SK-N-SH treated with all-trans-retinoic acid at 6 μM for 48 hours (cell line): Measurements from ENCODE around the gene TMEM184A.

Experiments
- ATAC-seq: fragments of 200-7000 bp; cut with Tn5 transposase; 3 replicates; pipeline ENCODE4 v1.9.1; 2020; ENCODE audit warnings: mild to moderate bottlenecking, moderate library complexity
- ARNTL ChIP-seq: fragments of 450-650 bp; formaldehyde crosslinking; IDR thresholded peaks from 2 replicates; pipeline ENCODE4 v1.5.0; 2020; ENCODE audit warnings: low read depth, mild to moderate bottlenecking, moderate library complexity, borderline replicate concordance
- CSDC2 ChIP-seq: fragments of 250-450 bp; sonication (Bioruptor Pico); IDR thresholded peaks from 2 replicates; pipeline ENCODE4 v1.5.0; 2020; ENCODE audit warnings: mild to moderate bottlenecking, moderate library complexity
- GLIS3 ChIP-seq: fragments of 250-450 bp; sonication (Bioruptor Pico); IDR thresholded peaks from 2 replicates; pipeline ENCODE4 v1.5.0; 2020; ENCODE audit warnings: mild to moderate bottlenecking, moderate library complexity
- ISL1 ChIP-seq: fragments of 250-450 bp; sonication (Bioruptor Pico); IDR thresholded peaks from 2 replicates; pipeline ENCODE4 v2.1.2; 2022; ENCODE audit warnings: mild to moderate bottlenecking, moderate library complexity
- OSR1 ChIP-seq: fragments of 250-450 bp; sonication (Bioruptor Pico); IDR thresholded peaks from 2 replicates; pipeline ENCODE4 v1.8.0; 2022; ENCODE audit warnings: moderate library complexity, mild to moderate bottlenecking, inconsistent platforms
- PPARA ChIP-seq: fragments of 250-450 bp; sonication (Bioruptor Pico); IDR thresholded peaks from 2 replicates; pipeline ENCODE4 v1.5.0; 2020; ENCODE audit warnings: mild to moderate bottlenecking, borderline replicate concordance
- RARB ChIP-seq: fragments of 250-450 bp; sonication (Bioruptor Pico); IDR thresholded peaks from 2 replicates; pipeline ENCODE4 v1.8.0; 2021; ENCODE audit warnings: mild to moderate bottlenecking, moderate library complexity
- SNAI2 ChIP-seq: fragments of 250-450 bp; sonication (Bioruptor Pico); IDR thresholded peaks from 2 replicates; pipeline ENCODE4 v1.5.0; 2020; ENCODE audit warnings: mild to moderate bottlenecking, moderate library complexity
- TCF4 ChIP-seq: fragments of 250-450 bp; sonication (Bioruptor Pico); IDR thresholded peaks from 2 replicates; pipeline ENCODE4 v1.8.0; 2021; ENCODE audit warnings: mild to moderate bottlenecking, moderate library complexity, borderline replicate concordance
- TOX ChIP-seq: fragments of 250-450 bp; sonication (Bioruptor Pico); IDR thresholded peaks from 2 replicates; pipeline ENCODE4 v1.8.0; 2021; ENCODE audit warnings: mild to moderate bottlenecking, moderate library complexity, borderline replicate concordance
- ZC3H10 ChIP-seq: fragments of 250-450 bp; sonication (Bioruptor Pico); IDR thresholded peaks from 2 replicates; pipeline ENCODE4 v1.5.1; 2021; ENCODE audit warnings: mild to moderate bottlenecking, moderate library complexity
- ZFP30 ChIP-seq: fragments of 450-650 bp; formaldehyde crosslinking; IDR thresholded peaks from 2 replicates; pipeline ENCODE4 v1.5.0; 2022; ENCODE audit warnings: mild to moderate bottlenecking, moderate library complexity
- ZNF565 ChIP-seq: fragments of 450-650 bp; formaldehyde crosslinking; conservative IDR thresholded peaks from 2 replicates; pipeline ENCODE4 v1.5.0; 2020; ENCODE audit warnings: low read depth, mild to moderate bottlenecking, moderate library complexity
- ZNF8 ChIP-seq: fragments of 450-650 bp; formaldehyde crosslinking; IDR thresholded peaks from 2 replicates; pipeline ENCODE4 v1.5.0; 2020; ENCODE audit warnings: mild to moderate bottlenecking, moderate library complexity
- TF ChIP-seq, protein P1 (sequence below): fragments of 250-450 bp; sonication (Bioruptor Pico); IDR thresholded peaks from 2 replicates; pipeline ENCODE4 v1.5.0; 2020; ENCODE audit warnings: mild to moderate bottlenecking, moderate library complexity
- TF ChIP-seq, protein P2 (sequence below): fragments of 250-450 bp; sonication (Bioruptor Pico); IDR thresholded peaks from 2 replicates; pipeline ENCODE4 v1.5.1; 2020; ENCODE audit warnings: low read depth, mild to moderate bottlenecking, moderate library complexity
- TF ChIP-seq, protein P3 (sequence below): fragments of 250-450 bp; sonication (Bioruptor Pico); IDR thresholded peaks from 2 replicates; pipeline ENCODE4 v1.8.0; 2021; ENCODE audit warnings: low read depth, mild to moderate bottlenecking, moderate library complexity, borderline replicate concordance
- TF ChIP-seq, protein P4 (sequence below): fragments of 250-450 bp; sonication (Bioruptor Pico); IDR thresholded peaks from 2 replicates; pipeline ENCODE4 v1.5.1; 2021; ENCODE audit warnings: mild to moderate bottlenecking, moderate library complexity
- TF ChIP-seq, protein P5 (sequence below): fragments of 250-450 bp; sonication (Bioruptor Pico); IDR thresholded peaks from 2 replicates; pipeline ENCODE4 v1.8.0; 2020; ENCODE audit warnings: mild to moderate bottlenecking, moderate library complexity, borderline replicate concordance

Gene TMEM184A

GRCh38 chr7:1511444-1512422 lies 44.3 kb downstream of the TMEM184A start:
- TF ChIP-seq, protein P1, sequence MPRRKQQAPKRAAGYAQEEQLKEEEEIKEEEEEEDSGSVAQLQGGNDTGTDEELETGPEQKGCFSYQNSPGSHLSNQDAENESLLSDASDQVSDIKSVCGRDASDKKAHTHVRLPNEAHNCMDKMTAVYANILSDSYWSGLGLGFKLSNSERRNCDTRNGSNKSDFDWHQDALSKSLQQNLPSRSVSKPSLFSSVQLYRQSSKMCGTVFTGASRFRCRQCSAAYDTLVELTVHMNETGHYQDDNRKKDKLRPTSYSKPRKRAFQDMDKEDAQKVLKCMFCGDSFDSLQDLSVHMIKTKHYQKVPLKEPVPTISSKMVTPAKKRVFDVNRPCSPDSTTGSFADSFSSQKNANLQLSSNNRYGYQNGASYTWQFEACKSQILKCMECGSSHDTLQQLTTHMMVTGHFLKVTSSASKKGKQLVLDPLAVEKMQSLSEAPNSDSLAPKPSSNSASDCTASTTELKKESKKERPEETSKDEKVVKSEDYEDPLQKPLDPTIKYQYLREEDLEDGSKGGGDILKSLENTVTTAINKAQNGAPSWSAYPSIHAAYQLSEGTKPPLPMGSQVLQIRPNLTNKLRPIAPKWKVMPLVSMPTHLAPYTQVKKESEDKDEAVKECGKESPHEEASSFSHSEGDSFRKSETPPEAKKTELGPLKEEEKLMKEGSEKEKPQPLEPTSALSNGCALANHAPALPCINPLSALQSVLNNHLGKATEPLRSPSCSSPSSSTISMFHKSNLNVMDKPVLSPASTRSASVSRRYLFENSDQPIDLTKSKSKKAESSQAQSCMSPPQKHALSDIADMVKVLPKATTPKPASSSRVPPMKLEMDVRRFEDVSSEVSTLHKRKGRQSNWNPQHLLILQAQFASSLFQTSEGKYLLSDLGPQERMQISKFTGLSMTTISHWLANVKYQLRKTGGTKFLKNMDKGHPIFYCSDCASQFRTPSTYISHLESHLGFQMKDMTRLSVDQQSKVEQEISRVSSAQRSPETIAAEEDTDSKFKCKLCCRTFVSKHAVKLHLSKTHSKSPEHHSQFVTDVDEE, result no peak

GRCh38 chr7:1510780-1511154 lies 45.2 kb downstream of the TMEM184A start:
- TF ChIP-seq, protein P1, result no peak
- TF ChIP-seq ARNTL (CRISPR knock-in tag) (no peak), CSDC2 (no peak), SNAI2 (no peak), ZNF565 (CRISPR knock-in tag) (no peak), TCF4 (CRISPR knock-in tag) (no peak), PPARA (CRISPR knock-in tag) (no peak), ZNF8 (CRISPR knock-in tag) (no peak), ISL1 (no peak), GLIS3 (no peak), ZC3H10 (CRISPR knock-in tag) (no peak), TOX (no peak), OSR1 (no peak), ZFP30 (CRISPR knock-in tag) (no peak), RARB (CRISPR knock-in tag) (no peak)
- TF ChIP-seq, protein P2, sequence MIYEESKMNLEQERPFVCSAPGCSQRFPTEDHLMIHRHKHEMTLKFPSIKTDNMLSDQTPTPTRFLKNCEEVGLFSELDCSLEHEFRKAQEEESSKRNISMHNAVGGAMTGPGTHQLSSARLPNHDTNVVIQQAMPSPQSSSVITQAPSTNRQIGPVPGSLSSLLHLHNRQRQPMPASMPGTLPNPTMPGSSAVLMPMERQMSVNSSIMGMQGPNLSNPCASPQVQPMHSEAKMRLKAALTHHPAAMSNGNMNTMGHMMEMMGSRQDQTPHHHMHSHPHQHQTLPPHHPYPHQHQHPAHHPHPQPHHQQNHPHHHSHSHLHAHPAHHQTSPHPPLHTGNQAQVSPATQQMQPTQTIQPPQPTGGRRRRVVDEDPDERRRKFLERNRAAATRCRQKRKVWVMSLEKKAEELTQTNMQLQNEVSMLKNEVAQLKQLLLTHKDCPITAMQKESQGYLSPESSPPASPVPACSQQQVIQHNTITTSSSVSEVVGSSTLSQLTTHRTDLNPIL (CRISPR knock-in tag), result no peak
- TF ChIP-seq, protein P3, sequence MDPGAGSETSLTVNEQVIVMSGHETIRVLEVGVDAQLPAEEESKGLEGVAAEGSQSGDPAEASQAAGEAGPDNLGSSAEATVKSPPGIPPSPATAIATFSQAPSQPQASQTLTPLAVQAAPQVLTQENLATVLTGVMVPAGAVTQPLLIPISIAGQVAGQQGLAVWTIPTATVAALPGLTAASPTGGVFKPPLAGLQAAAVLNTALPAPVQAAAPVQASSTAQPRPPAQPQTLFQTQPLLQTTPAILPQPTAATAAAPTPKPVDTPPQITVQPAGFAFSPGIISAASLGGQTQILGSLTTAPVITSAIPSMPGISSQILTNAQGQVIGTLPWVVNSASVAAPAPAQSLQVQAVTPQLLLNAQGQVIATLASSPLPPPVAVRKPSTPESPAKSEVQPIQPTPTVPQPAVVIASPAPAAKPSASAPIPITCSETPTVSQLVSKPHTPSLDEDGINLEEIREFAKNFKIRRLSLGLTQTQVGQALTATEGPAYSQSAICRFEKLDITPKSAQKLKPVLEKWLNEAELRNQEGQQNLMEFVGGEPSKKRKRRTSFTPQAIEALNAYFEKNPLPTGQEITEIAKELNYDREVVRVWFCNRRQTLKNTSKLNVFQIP (CRISPR knock-in tag), result no peak
- TF ChIP-seq, protein P4, sequence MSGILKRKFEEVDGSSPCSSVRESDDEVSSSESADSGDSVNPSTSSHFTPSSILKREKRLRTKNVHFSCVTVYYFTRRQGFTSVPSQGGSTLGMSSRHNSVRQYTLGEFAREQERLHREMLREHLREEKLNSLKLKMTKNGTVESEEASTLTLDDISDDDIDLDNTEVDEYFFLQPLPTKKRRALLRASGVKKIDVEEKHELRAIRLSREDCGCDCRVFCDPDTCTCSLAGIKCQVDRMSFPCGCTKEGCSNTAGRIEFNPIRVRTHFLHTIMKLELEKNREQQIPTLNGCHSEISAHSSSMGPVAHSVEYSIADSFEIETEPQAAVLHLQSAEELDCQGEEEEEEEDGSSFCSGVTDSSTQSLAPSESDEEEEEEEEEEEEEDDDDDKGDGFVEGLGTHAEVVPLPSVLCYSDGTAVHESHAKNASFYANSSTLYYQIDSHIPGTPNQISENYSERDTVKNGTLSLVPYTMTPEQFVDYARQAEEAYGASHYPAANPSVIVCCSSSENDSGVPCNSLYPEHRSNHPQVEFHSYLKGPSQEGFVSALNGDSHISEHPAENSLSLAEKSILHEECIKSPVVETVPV (CRISPR knock-in tag), result no peak
- TF ChIP-seq, protein P5, sequence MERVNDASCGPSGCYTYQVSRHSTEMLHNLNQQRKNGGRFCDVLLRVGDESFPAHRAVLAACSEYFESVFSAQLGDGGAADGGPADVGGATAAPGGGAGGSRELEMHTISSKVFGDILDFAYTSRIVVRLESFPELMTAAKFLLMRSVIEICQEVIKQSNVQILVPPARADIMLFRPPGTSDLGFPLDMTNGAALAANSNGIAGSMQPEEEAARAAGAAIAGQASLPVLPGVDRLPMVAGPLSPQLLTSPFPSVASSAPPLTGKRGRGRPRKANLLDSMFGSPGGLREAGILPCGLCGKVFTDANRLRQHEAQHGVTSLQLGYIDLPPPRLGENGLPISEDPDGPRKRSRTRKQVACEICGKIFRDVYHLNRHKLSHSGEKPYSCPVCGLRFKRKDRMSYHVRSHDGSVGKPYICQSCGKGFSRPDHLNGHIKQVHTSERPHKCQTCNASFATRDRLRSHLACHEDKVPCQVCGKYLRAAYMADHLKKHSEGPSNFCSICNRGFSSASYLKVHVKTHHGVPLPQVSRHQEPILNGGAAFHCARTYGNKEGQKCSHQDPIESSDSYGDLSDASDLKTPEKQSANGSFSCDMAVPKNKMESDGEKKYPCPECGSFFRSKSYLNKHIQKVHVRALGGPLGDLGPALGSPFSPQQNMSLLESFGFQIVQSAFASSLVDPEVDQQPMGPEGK (CRISPR knock-in tag), result no peak
- ATAC-seq, result no peak

More at GRCh38 chr7:1511444-1512422, 44.3 kb downstream of the TMEM184A start:
- ATAC-seq, result no peak
